HFF-Myc (cell line): ENCODE data around the gene NINJ2.

Experiments
- DNase-seq: peaks from one replicate; pipeline ENCODE4 v3.0.0-alpha.2; 2011; ENCODE audit warnings: low read depth; ENCODE audit errors: extremely low read depth
- H3K4me3 ChIP-seq: replicated peaks from 2 replicates; pipeline ENCODE4 v1.5.1; 2011; ENCODE audit warnings: low read depth, mild to moderate bottlenecking, control low read depth, low read length
- CTCF ChIP-seq: IDR thresholded peaks from 2 replicates; pipeline ENCODE4 v1.5.1; 2012; ENCODE audit warnings: mild to moderate bottlenecking, low read depth, low read length, control low read depth; ENCODE audit errors: missing control alignments

NINJ2 gene

GRCh38 chr12:597926-598568, 65.2 kb downstream of the NINJ2 start:
- TF ChIP-seq CTCF = no peak
- DNase-seq = no peak
- no peak overlapping the region for H3K4me3 ChIP-seq

- no peak for TF ChIP-seq CTCF
- DNase-seq = no peak
- no peak overlapping the region for H3K4me3 ChIP-seq
Measured at GRCh38 chr12:593396-594270, 69.6 kb downstream of the NINJ2 start.

- DNase-seq = no peak
- H3K4me3 ChIP-seq = no peak overlapping the region
- TF ChIP-seq CTCF = no peak
Measured at GRCh38 chr12:592024-592505, 71.2 kb downstream of the NINJ2 start.

- no peak for TF ChIP-seq CTCF
- DNase-seq = no peak
- H3K4me3 ChIP-seq = no peak overlapping the region
Measured at GRCh38 chr12:591167-592023, 71.8 kb downstream of the NINJ2 start.

DNA sequence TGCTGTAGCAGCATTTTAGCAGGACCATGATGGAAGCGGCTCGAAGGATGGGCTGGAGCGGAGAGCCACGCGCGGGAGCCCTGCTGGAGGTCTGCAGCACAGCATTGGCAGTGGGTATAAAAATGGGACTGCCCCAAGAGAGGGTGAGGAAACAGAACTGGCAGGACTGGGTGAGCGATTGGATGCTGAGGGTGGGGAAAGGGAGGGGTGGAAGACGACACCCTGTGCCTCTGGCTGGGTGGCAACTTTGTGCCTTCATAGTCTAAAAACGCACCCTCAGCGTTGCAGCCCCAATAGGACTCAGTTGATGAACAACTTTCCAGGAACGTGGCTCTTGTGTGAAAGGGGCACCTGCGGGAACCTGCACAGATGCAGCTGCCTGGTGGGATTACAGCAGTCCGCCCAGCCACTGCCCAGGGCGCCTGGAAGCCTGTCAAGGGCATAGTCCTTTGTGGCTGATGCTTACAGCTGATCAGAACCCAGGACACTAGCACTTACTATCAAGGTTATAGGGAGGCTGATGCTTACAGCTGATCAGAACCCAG, 73.0 kb downstream of the NINJ2 start:
- H3K4me3 ChIP-seq = no peak overlapping the region
- no peak for DNase-seq
- TF ChIP-seq CTCF = no peak

DNA sequence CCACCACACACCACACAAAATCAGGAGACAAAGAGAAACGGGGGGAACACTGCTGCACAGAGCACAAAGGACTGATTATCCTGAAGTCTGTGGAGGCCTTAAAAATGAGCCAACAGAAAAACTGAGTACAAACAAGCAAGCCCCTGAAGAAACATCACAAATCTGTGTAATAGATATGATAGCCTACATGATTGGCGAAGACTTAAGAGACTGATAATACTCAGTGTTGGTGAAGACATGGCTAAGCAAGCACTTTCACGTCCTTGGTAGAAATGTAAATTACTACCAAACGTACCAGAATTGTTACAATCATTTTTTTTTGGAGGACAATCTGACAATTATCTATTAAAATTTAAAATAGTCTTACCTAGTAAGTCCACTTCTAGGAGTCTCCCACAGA, 74.6 kb downstream of the NINJ2 start:
- H3K4me3 ChIP-seq = no peak overlapping the region
- TF ChIP-seq CTCF = no peak
- DNase-seq = no peak
